GM13976 (cell line): ENCODE data around the gene MAGEA10.
"Not testable (repeated sequence)": the region's sequence is repeated elsewhere in the genome, so short reads cannot be mapped to it uniquely, and the experiment has no call there.

Experiments
- DNase-seq: peaks from one replicate; pipeline ENCODE4 v3.0.0; 2012; ENCODE audit warnings: low spot score
- in situ Hi-C: fragments of 300-500 bp; cut with MboI; formaldehyde crosslinking; loops from one replicate; pipeline ENCODE4 v1.12.0; 2022; ENCODE audit warnings: low sequenced_read_pairs, mixed read lengths, inconsistent platforms; ENCODE audit not compliant: unreplicated experiment
- TF ChIP-seq, protein P1 (sequence below): IDR thresholded peaks from 2 replicates; pipeline ENCODE4 v1.5.1; 2012; ENCODE audit warnings: borderline replicate concordance, mild to moderate bottlenecking; ENCODE audit not compliant: insufficient read depth; ENCODE audit errors: extremely low read depth, missing control alignments, control extremely low read depth

The MAGEA10 gene

DNA sequence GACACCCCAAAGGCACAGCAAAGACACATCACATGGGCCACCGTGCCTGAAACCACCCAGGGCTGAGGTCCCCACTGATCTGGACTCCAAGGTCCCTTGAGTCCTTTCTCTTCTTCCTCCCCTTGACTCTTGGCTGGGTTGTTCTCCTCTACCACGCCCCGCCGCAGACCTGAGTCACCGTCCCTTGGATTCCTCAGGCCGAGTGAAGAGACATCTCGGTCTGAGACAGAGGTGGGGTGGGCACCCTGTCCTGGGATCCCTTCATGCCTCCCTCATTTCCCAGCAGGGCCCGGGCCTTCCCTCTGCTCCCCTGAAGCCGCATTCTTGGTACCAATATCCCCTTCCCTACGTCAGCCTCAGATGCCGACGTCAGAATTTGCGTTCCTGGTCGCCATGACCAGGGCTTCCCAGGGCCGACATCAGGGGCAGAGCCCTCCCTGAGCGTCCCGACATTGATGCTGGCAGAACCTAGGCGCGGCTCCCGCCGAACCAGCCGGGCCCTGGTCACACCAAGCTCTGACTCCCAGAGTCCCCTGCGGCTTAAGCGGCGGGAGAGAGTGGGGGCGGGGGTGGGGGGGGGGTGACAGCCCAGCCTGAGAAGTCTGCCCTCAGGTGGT is 498 bp downstream of the MAGEA10 start:
- TF ChIP-seq, protein P1, sequence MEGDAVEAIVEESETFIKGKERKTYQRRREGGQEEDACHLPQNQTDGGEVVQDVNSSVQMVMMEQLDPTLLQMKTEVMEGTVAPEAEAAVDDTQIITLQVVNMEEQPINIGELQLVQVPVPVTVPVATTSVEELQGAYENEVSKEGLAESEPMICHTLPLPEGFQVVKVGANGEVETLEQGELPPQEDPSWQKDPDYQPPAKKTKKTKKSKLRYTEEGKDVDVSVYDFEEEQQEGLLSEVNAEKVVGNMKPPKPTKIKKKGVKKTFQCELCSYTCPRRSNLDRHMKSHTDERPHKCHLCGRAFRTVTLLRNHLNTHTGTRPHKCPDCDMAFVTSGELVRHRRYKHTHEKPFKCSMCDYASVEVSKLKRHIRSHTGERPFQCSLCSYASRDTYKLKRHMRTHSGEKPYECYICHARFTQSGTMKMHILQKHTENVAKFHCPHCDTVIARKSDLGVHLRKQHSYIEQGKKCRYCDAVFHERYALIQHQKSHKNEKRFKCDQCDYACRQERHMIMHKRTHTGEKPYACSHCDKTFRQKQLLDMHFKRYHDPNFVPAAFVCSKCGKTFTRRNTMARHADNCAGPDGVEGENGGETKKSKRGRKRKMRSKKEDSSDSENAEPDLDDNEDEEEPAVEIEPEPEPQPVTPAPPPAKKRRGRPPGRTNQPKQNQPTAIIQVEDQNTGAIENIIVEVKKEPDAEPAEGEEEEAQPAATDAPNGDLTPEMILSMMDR = no peak
- in situ Hi-C loops = no loop called here
- DNase-seq = no peak

DNA sequence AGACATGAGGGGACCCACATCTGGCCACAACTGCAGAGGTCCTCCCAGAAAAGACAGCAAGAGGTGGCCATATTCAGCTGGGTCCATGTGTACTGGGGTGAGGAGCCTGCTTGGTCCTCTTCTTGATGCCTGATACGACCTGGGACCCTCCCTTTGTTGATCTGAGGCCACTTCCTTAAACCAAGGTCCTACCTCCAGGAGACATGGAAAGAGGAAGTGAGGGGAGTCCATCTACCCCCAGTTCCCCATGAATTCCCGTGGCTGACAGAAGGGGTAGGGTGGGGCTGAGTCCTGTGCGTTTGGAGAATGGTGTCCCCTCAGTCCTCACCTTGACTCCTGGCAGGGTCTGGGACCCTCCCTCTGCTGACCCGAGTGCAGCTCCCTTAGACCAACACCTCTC is 2.1 kb downstream of the MAGEA10 start:
- DNase-seq = no peak
- in situ Hi-C loops = no loop called here
- TF ChIP-seq, protein P1 = no peak

DNA sequence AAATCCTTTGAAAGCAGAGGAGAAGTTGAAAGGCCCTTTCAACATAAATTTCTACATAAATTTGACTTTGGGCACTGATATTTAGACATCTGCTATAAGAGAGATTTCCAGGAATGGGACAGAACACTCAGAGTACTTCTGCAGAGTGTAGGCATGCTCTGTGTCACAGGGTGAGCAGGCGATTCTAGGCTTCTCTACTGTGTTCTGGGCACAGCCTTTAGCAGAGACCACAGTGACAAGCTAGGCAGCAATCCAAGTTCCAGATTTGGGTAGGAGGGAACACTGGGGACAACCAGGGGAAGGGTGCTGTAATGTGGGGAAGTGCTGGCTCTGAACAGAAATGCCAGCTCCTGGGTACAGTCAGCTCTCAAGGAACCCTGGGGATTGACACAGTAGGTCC is 6.9 kb downstream of the MAGEA10 start:
- in situ Hi-C loops = no loop called here
- TF ChIP-seq, protein P1 = no peak
- no peak for DNase-seq

DNA sequence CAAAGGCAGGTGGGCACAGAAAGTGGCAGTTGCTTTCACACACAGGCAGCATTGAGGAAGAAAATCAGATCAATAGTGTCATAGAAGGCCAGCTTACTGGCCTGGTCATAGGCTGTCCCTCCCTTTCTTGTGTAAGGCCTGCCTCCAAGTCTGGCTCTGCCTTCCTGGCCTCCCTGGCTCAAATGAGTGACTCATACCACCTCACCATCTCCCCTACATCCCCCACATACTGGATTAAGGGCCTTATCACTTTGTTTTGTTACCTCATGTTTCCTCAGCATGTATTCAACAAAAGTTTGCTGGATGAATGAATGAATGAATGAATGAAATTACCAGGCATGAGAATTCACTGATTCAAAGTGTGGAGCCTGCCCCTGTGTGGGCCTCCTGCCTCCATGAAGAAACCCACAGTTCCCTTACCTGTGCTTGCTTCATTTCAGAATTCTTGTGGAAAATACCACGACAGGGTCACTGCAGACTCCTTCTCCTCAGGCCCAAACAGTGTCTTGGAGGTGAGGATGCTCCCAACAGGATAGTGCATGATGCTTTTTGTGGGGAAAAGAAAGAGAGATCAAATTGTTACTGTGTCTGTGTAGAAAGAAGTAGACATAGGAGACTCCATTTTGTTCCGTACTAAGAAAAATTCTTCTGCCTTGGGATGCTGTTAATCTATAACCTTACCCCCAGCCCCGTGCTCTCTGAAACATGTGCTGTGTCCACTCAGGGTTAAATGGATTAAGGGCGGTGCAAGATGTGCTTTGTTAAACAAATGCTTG is 9.1 kb downstream of the MAGEA10 start:
- in situ Hi-C loops, DNase-seq: not testable (repeated sequence)

DNA sequence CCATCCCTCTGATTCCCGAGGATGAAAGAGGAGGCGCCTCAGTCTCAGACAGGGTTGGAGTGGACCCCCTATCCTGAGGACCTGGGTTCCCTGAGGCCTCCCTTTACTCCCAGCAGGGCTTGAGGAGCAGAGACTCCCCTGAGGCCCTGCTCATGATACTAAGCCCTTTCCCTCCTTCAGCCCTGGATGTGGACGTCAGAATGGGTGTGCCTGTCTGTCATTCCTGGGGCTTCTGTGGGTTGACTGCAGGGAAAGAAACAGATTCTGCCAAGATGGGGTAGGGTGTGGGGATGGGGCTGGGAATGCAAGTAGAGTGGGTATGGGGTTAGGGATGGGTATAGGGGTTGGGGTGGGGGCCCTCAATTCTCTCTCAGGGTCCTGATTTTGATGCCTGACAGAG is 21.1 kb downstream of the MAGEA10 start:
- TF ChIP-seq, protein P1 = no peak
- in situ Hi-C loops = no loop called here

DNA sequence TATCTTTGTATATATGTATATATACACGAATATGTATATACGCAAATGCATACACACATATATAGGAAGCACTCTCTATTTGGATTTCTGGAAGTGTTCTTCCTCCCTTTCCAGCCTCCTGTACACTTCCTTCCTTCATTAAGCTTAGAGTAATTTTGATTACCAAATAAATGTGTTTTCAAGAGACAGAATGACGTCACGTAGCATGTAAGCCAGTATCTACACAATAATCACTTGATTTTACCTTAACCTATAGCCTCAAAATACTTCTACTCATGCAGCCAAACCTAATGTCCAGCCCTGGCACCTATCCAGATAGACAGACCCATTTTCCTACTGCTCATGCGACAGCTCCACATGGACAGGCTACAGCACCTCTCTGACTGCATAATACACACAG is 29.9 kb downstream of the MAGEA10 start:
- in situ Hi-C loops = no loop called here
- no peak for DNase-seq
- TF ChIP-seq, protein P1 = no peak

More for the DNA sequence above, 21.1 kb downstream of the MAGEA10 start:
- no peak for DNase-seq

DNA sequence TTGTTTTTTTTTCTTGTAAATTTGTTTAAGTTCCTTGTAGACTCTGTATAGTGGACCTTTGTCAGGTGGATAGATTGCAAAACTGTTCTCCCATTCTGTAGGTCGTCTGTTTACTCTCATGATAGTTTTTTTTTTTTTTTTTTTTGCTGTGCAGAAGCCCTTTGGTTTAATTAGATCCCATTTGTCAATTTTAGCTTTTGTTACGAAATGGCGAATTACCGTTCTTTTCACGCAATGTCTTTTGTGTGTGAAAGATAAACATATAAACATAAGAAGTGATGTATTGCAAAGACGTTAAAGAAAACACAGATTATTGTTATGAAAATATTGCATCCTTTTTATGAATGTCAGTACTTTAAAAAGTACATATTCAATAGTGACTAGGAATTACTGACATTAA is 34.5 kb downstream of the MAGEA10 start:
- TF ChIP-seq, protein P1 = no peak
- in situ Hi-C loops = no loop called here
- no peak for DNase-seq
